GM12801 (cell line): ENCODE results near the gene MIPOL1.

Experiments used
- CTCF ChIP-seq: IDR thresholded peaks from one replicate; pipeline ENCODE4 v1.5.1; 2011; ENCODE audit warnings: control low read depth; ENCODE audit not compliant: insufficient read length; ENCODE audit errors: extremely low read depth

The MIPOL1 gene

DNA sequence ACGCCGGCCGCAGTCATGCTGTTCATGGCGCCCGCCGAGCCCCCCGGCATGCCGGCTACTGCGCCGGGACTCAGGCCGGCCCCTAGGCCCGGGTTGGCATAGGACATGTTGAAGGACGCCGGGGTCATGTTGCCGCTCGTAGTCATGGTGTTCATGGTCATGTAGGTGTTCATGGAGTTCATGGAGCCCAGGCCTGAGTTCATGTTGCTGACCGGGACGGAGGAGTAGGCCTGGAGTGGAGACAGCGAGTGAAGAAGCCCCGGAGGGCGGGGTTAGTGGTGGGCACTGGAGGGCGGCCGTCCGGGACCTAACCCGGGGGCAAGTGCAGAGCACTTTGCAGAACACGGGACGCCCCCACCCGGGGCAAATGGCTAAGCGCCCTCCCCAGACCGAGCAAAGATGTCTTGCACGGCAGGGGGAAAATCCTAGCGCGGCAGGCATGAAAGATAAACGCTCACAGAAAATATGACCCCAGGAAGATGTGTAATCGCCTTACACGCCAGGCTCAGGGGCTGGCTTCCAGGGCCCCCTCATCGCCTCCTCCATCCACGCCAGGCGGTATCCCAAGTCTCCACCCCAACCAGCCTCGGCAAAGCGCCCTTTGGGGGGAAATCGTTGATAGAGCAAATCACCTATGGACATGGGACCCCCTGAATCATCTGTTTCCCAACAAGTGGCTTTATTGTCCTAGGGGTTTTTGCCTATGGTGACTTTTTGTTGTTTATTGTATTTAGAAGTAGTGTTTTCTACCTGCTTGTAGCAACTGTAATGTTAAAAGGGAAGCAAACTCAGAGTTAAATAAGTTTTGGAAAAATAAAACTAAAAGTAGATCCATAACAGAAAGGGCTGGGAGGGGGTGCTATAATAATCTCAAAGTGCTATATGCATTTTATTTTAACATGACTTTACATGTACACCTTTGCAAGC, 395.0 kb downstream of the MIPOL1 start:
- no peak for TF ChIP-seq CTCF

- no peak for TF ChIP-seq CTCF
Observed at GRCh38 chr14:37593511-37594237, 395.9 kb downstream of the MIPOL1 start.

- no peak for TF ChIP-seq CTCF
Observed at GRCh38 chr14:37594238-37594970, 396.7 kb downstream of the MIPOL1 start.

DNA sequence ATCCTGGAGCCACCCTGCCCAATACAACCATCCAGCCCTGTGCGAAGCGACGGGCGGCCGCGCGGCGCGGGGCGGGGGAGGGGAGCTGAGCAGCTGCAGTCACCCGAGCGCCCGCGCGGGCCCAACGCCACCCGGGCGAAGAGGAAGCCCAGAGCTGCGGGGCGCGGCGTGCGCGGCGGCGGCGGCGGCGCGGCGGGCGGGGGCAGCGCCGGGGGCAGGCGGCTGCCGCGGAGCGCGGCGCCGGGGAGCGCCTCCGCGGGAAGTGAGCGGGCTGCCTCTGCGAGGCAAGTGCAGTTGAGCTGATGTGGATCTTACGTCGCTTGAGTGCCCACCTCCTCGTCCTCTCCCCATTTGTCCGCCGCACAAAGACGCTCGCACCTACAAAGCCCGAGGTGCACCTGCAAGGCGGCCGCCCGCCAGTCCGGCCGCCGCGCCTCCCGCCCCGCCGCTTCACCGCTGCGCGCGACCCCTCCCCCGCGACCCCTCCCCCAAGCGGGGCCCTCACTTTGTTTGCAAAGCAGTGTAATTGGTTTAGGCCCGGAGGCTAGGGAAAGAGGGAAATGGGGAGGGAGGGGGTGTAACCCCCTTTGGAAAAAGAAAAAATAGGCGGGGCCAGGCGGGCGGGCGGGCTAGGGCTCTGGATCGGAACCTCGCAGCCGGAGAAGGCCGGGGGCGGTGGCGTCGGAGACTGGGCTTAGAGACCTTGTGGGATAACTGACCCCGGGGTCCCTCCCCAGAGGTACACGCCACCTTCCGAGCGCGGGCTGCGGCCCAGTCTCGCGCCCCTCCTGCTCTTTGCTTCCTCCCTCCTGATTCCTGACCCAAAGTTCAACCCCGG, 397.5 kb downstream of the MIPOL1 start, which contains the start of the genes FOXA1 and TTC6:
Gene FOXA1 (minus strand): TSS at position 279 of the 838 bp plus-strand sequence. CDS start 277 bp downstream, at position 2.
Gene TTC6 (plus strand): TSS at position 659 of the 838 bp plus-strand sequence. CDS start 26,436 bp downstream, outside the sequence.
- no peak for TF ChIP-seq CTCF

DNA sequence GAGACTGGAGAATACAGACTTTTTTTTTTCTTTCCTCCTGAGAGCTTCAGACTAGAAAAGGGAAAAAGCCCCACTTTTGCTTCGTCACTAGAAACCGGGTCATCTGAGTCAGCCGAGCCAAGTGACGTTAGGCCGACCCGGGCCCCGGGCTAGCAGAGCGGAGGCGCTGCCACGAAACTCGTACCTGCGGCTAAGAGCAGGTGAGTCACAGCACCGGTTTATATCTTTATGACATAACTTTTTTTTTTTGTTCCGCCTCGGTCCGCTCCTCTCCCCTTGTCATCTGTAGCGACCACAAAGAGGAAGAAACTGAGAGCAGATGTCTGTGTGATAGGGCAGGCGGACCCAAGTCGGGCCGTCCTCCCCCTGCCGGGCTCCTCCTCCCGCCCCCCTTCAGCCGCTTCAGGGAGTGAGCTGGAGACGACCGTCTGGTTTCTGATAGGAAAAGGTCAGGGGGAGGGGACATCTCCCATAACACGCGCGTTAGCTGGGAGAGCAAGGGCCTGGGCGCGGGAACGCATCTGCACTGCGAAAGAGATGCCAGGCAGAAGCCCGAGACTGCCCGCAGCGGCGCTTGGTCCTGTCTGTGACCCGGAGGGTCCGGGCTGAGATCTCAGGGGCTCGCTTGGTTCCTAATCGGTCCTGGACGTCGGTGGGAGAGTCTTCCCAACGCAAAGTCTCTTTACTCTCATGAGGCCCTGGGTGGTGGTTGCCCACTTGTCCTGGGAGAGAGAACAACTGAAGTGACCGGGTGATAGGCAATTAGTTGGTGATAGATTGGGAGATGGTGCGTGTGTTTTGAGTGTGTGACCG, 398.3 kb downstream of the MIPOL1 start:
- no peak for TF ChIP-seq CTCF

DNA sequence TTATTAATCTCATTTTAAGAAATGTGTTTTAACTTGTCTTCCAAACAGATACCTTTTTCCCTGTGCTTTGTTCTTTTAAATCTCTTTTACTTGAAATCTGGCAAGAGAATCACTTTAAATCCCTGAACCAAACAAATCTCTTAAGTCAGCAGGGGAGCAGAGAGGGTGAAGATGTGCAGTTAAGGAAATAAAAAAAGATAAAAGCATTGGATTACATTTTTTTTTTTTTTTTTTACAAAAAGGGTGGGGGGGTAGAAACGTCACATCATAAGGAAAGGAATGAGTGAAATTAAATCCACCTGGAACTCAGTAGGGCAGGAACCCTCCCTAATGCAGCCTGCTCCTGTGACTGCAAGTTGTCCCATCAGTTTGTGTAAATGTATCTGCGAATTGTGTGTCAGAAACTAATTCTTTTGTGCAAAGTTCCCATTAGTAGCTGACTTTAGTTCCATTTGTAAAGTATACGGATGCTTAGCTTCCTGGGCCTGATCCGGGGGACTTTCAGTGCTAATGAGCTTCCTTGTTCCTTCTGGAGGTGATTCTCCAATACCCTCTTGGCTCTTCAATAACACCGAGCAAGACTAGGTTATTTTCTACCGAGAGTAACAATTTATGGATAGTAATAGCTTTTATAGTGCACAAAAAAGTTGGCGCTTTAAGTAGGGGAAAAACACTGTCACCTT, 399.2 kb downstream of the MIPOL1 start:
- TF ChIP-seq CTCF: no peak
